Measurements from ENCODE around the gene SELENOO. TPM values are rescaled to one million over a fixed set of nuclear protein-coding genes. Genes with fewer than 3 reads are reported as not detected.

The SELENOO gene
- total RNA-seq, 1 experiment from 2014 or later: 32.8 TPM

GRCh38 chr22:50183141-50183971 is 17.5 kb upstream of the SELENOO start:
- no peaks in the 10 kb centered on the region for H3K36me3 ChIP-seq (ENCODE audit: low read depth, low read length)
- ATAC-seq (no peak), DNase-seq (no peak)
- H3K79me2 ChIP-seq (ENCODE audit: low read length): peaks cover 21% of the 10 kb centered on the region
- H3K9me3 ChIP-seq (ENCODE audit: low read length): no peaks in the 10 kb centered on the region
- H3K27me3 ChIP-seq (ENCODE audit: low read length): no peaks in the 10 kb centered on the region
- H3K4me3 ChIP-seq (ENCODE audit: low read length): no peak overlapping the region
- ChIA-PET CTCF (no interaction called here), POLR2A (ENCODE audit: unreplicated experiment) (no interaction called here)
- no peak overlapping the region for H3K27ac ChIP-seq (ENCODE audit: low read length)
- no peaks in the 10 kb centered on the region for H3F3A ChIP-seq (ENCODE audit: low read length, unreplicated experiment)
- no peak for TF ChIP-seq EZH2phosphoT487 (IDR thresholded peaks at IDR 0.05; ENCODE audit: borderline replicate concordance, low read length)
- no peak for TF ChIP-seq EZH2 (IDR thresholded peaks at IDR 0.05; ENCODE audit: low read length, unreplicated experiment)
- TF ChIP-seq, protein P1, sequence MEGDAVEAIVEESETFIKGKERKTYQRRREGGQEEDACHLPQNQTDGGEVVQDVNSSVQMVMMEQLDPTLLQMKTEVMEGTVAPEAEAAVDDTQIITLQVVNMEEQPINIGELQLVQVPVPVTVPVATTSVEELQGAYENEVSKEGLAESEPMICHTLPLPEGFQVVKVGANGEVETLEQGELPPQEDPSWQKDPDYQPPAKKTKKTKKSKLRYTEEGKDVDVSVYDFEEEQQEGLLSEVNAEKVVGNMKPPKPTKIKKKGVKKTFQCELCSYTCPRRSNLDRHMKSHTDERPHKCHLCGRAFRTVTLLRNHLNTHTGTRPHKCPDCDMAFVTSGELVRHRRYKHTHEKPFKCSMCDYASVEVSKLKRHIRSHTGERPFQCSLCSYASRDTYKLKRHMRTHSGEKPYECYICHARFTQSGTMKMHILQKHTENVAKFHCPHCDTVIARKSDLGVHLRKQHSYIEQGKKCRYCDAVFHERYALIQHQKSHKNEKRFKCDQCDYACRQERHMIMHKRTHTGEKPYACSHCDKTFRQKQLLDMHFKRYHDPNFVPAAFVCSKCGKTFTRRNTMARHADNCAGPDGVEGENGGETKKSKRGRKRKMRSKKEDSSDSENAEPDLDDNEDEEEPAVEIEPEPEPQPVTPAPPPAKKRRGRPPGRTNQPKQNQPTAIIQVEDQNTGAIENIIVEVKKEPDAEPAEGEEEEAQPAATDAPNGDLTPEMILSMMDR (conservative IDR thresholded peaks at IDR 0.05; ENCODE audit: low read depth, low read length): no peak
- intact Hi-C loops (cut with micrococcal nuclease): no loop called here
- no peak overlapping the region for H3K9ac ChIP-seq (ENCODE audit: low read length)
- BruUV-seq (replicated peaks): no TSS peak
- no peaks in the 10 kb centered on the region for H3K9me2 ChIP-seq (replicated peaks; ENCODE audit: low read length)
- H3K4me2 ChIP-seq (ENCODE audit: low read length): no peak overlapping the region
- H2AFZ ChIP-seq (ENCODE audit: low read length): no peak overlapping the region
- peaks cover 11% of the 10 kb centered on the region for H3K4me1 ChIP-seq (ENCODE audit: insufficient read depth, low read length)
- no peaks in the 10 kb centered on the region for H4K20me1 ChIP-seq (ENCODE audit: low read length)

GRCh38 chr22:50184004-50184901 is 16.6 kb upstream of the SELENOO start:
- H3K9me2 ChIP-seq (replicated peaks; ENCODE audit: low read length): no peaks in the 10 kb centered on the region
- no peaks in the 10 kb centered on the region for H4K20me1 ChIP-seq (ENCODE audit: low read length)
- no peak overlapping the region for H3K27ac ChIP-seq (ENCODE audit: low read length)
- H3K9ac ChIP-seq (ENCODE audit: low read length): no peak overlapping the region
- H3K27me3 ChIP-seq (ENCODE audit: low read length): no peaks in the 10 kb centered on the region
- intact Hi-C loops (cut with micrococcal nuclease): no loop called here
- peaks cover 16% of the 10 kb centered on the region for H3K4me1 ChIP-seq (ENCODE audit: insufficient read depth, low read length)
- H3K36me3 ChIP-seq (ENCODE audit: low read depth, low read length): no peaks in the 10 kb centered on the region
- no TSS peak for BruUV-seq (replicated peaks)
- peaks cover 30% of the 10 kb centered on the region for H3K79me2 ChIP-seq (ENCODE audit: low read length)
- H3F3A ChIP-seq (ENCODE audit: low read length, unreplicated experiment): no peaks in the 10 kb centered on the region
- ChIA-PET CTCF (no interaction called here), POLR2A (ENCODE audit: unreplicated experiment) (no interaction called here)
- no peak for ATAC-seq
- TF ChIP-seq, protein P1 (conservative IDR thresholded peaks at IDR 0.05; ENCODE audit: low read depth, low read length): no peak
- TF ChIP-seq EZH2 (IDR thresholded peaks at IDR 0.05; ENCODE audit: low read length, unreplicated experiment): no peak
- no peak for TF ChIP-seq EZH2phosphoT487 (IDR thresholded peaks at IDR 0.05; ENCODE audit: borderline replicate concordance, low read length)
- peak; percentile 13 for DNase-seq
- H3K9me3 ChIP-seq (ENCODE audit: low read length): no peaks in the 10 kb centered on the region
- no peak overlapping the region for H3K4me2 ChIP-seq (ENCODE audit: low read length)
- H2AFZ ChIP-seq (ENCODE audit: low read length): no peak overlapping the region
- no peak overlapping the region for H3K4me3 ChIP-seq (ENCODE audit: low read length)

Data from PC-3 (cell line).